ENCODE data around the gene OSBPL5. TPM values are rescaled to one million over a fixed set of nuclear protein-coding genes. Genes with fewer than 3 reads are reported as not detected.

Gene OSBPL5
- total RNA-seq, 1 donor from 2014 or later, result 55.2 TPM

DNA sequence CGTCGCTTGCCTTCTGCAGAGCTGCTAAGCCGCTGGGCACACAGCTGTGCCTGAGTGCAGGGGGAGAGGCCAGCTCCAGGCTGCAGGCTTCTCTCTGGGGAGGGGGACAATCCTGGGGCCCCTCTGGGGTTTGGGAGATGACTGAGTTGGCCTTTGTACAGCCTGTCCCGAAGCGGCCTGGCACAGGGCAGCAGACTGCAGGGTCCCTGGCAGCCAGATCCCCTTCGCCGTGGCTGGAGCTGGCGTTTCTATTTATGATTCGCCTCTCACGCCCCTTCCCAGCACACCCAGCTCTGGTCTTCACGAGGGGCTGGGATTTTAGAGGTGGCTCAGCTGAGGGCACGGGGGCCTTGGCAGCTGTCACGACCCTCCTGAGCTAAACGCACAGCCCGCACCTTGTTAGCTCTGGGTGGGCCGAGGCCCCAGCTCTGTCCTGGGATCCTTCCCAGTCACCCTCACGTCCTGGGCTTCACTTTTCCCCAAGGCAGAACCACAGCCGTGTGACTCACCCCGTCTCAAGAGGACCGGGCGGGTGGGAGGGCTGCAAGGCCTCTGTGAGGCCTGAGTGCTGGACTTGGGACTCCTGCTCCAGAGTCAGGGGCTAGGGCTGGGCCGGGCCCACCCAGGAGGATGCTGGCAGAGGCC lies 18.4 kb downstream of the OSBPL5 start:
- Mint-ChIP-seq H3K36me3 (ENCODE audit: low read depth, unreplicated experiment) (peaks cover 6% of the 10 kb centered on the region), H3K4me1 (ENCODE audit: unreplicated experiment) (peaks cover 13% of the 10 kb centered on the region), H3K9me3 (ENCODE audit: unreplicated experiment) (no peaks in the 10 kb centered on the region), H3K4me3 (ENCODE audit: unreplicated experiment) (no peak overlapping the region), H3K27me3 (ENCODE audit: unreplicated experiment) (peaks cover 12% of the 10 kb centered on the region), H3K27ac (ENCODE audit: unreplicated experiment) (no peak overlapping the region)
- DNase-seq (ENCODE audit: low spot score), result no peak
- TF ChIP-seq CTCF (IDR thresholded peaks at IDR 0.05; ENCODE audit: unreplicated experiment), result no peak

DNA sequence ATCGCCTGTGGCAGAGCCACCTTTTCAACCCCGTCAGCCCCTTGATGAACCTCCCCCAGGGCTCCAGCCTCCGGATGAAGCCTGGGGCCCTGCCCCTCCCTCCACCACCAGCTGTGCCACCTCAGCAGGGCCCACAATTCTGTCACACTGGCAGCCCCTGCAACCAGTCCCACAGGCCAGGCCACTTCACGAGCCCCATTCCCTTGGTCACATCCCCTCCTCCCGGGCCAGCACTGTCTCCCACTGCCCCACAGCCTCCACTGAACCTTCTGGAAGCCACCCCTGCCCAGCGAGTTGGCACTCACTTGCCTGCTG lies 19.9 kb downstream of the OSBPL5 start:
- H3K9me3 Mint-ChIP-seq (ENCODE audit: unreplicated experiment), result no peaks in the 10 kb centered on the region
- no peak for DNase-seq (ENCODE audit: low spot score)
- peaks cover 6% of the 10 kb centered on the region for H3K36me3 Mint-ChIP-seq (ENCODE audit: low read depth, unreplicated experiment)
- no peak overlapping the region for H3K4me3 Mint-ChIP-seq (ENCODE audit: unreplicated experiment)
- H3K27ac Mint-ChIP-seq (ENCODE audit: unreplicated experiment), result no peak overlapping the region
- peaks cover 13% of the 10 kb centered on the region for H3K4me1 Mint-ChIP-seq (ENCODE audit: unreplicated experiment)
- TF ChIP-seq CTCF (IDR thresholded peaks at IDR 0.05; ENCODE audit: unreplicated experiment), result no peak
- peaks cover 12% of the 10 kb centered on the region for H3K27me3 Mint-ChIP-seq (ENCODE audit: unreplicated experiment)

- H3K27ac Mint-ChIP-seq (ENCODE audit: unreplicated experiment), result no peak overlapping the region
- H3K27me3 Mint-ChIP-seq (ENCODE audit: unreplicated experiment), result peaks cover 12% of the 10 kb centered on the region
- no peak for DNase-seq (ENCODE audit: low spot score)
- H3K9me3 Mint-ChIP-seq (ENCODE audit: unreplicated experiment), result no peaks in the 10 kb centered on the region
- H3K4me3 Mint-ChIP-seq (ENCODE audit: unreplicated experiment), result no peak overlapping the region
- H3K36me3 Mint-ChIP-seq (ENCODE audit: low read depth, unreplicated experiment), result peaks cover 6% of the 10 kb centered on the region
- peaks cover 13% of the 10 kb centered on the region for H3K4me1 Mint-ChIP-seq (ENCODE audit: unreplicated experiment)
- no peak for TF ChIP-seq CTCF (IDR thresholded peaks at IDR 0.05; ENCODE audit: unreplicated experiment)
Observed at GRCh38 chr11:3144296-3145205, 20.6 kb downstream of the OSBPL5 start.

DNA sequence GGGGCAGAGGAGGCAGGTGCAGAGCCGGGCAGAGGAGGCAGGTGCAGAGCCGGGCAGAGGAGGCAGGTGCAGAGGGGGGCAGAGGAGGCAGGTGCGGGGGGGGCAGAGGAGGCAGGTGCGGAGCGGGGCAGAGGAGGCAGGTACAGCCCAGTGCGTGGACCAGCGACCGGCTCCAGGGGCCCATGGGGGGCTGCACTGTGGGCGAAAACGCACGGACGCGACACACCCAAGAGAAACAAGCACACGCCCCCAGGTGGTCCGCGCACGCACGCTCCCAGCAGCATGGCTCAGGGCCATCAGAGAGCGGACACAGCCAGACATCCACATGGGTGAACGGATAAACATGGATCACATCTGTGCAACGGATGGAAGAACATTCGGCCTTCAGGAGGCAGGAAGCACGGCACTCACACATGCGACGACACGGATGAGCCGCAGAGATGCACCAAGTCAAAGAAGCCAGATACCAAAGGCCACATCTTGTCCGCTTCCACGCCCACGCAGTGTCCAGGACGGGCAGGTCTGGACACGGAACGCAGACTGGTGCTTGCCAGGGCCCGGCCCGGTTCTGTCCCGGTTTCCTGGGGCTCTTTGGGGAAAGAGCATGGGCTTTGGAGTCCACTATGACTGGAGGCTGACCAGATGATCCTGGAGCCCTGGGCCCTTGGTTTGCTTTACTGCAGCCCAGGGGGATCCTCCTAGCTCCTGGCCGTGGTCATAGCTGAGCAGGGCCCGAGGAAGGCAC lies 21.8 kb downstream of the OSBPL5 start:
- H3K27me3 Mint-ChIP-seq (ENCODE audit: unreplicated experiment), result peaks cover 10% of the 10 kb centered on the region
- no peak overlapping the region for H3K4me3 Mint-ChIP-seq (ENCODE audit: unreplicated experiment)
- peaks cover 9% of the 10 kb centered on the region for H3K4me1 Mint-ChIP-seq (ENCODE audit: unreplicated experiment)
- no peak for TF ChIP-seq CTCF (IDR thresholded peaks at IDR 0.05; ENCODE audit: unreplicated experiment)
- DNase-seq (ENCODE audit: low spot score), result no peak
- no peaks in the 10 kb centered on the region for H3K9me3 Mint-ChIP-seq (ENCODE audit: unreplicated experiment)
- peaks cover 2% of the 10 kb centered on the region for H3K36me3 Mint-ChIP-seq (ENCODE audit: low read depth, unreplicated experiment)
- H3K27ac Mint-ChIP-seq (ENCODE audit: unreplicated experiment), result no peak overlapping the region

Data from endothelial cell (in vitro differentiated cells).